SK-N-SH (cell line): Measurements from ENCODE around the gene DDRGK1. TPM values are rescaled to one million over a fixed set of nuclear protein-coding genes. Genes with fewer than 3 reads are reported as not detected.

Experiments
- CTCF ChIA-PET: fragments of 300-600, 350-600 bp; formaldehyde crosslinking; extraction: SDS; loops from one replicate; lab custom pipeline; 2021; lab: Yijun Ruan, JAX
- POLR2A ChIA-PET: fragments of 350-600 bp; sonication (Branson Sonifier 250); formaldehyde crosslinking; extraction: SDS; loops from one replicate; lab custom pipeline; 2020; ENCODE audit warnings: antibody characterized with exemption, inconsistent platforms; lab: Yijun Ruan, JAX
- DNase-seq: peaks from one replicate; pipeline ENCODE4 v3.0.0; 2012
- H2AFZ ChIP-seq: fragments of 200-600 bp; sonication (generic); 2 replicates; pipeline ENCODE4 v1.8.1; 2016; ENCODE audit warnings: antibody characterized with exemption, mild to moderate bottlenecking, low read depth
- H3F3A ChIP-seq: fragments of 200-600 bp; sonication (generic); replicated peaks from 2 replicates; pipeline ENCODE3; 2016; ENCODE audit warnings: antibody characterized with exemption, mild to moderate bottlenecking; ENCODE audit not compliant: insufficient read depth
- H3K27ac ChIP-seq, 2 experiments: fragments of 200-500 bp in 1 of 2; fragments of 200-600 bp in 1 of 2; sonication (Bioruptor generic) in 1 of 2; sonication (generic), shearing (Covaris generic) in 1 of 2; 2 replicates each; pipeline versions ENCODE4 v1.5.1 to v1.6.1; 2014 to 2016; ENCODE audit warnings: low read depth in 2 of 2, inconsistent platforms in 1 of 2, low read length in 1 of 2, mild to moderate bottlenecking in 1 of 2, mixed read lengths in 1 of 2
- H3K27me3 ChIP-seq: fragments of 200-600 bp; sonication (generic), shearing (Covaris generic); 2 replicates; pipeline ENCODE4 v1.6.1; 2016; ENCODE audit warnings: mixed run types; ENCODE audit not compliant: insufficient read depth
- H3K36me3 ChIP-seq, 2 experiments: fragments of 200-500 bp in 1 of 2; fragments of 200-600 bp in 1 of 2; sonication (Bioruptor generic) in 1 of 2; sonication (generic) in 1 of 2; replicated peaks in 1 of 2; 2 replicates each; pipeline versions ENCODE3 to v1.5.1; 2014 to 2016; ENCODE audit warnings: low read length in 1 of 2, mild to moderate bottlenecking in 1 of 2; ENCODE audit not compliant: insufficient read depth in 2 of 2, control insufficient read depth in 1 of 2
- H3K4me1 ChIP-seq, 2 experiments: fragments of 200-500 bp in 1 of 2; fragments of 200-600 bp in 1 of 2; sonication (Bioruptor generic) in 1 of 2; sonication (generic), shearing (Covaris generic) in 1 of 2; 2 replicates each; pipeline versions ENCODE4 v1.5.1 to v1.6.1; 2014 to 2016; ENCODE audit warnings: low read depth in 1 of 2, low read length in 1 of 2, mixed run types in 1 of 2; ENCODE audit not compliant: insufficient read depth in 2 of 2, control insufficient read depth in 1 of 2
- H3K4me2 ChIP-seq: fragments of 200-600 bp; sonication (generic), shearing (Covaris generic); 2 replicates; pipeline ENCODE4 v1.6.1; 2017; ENCODE audit warnings: mixed run types
- H3K4me3 ChIP-seq, 2 experiments: fragments of 200-500 bp in 1 of 2; fragments of 200-600 bp in 1 of 2; sonication (Bioruptor generic) in 1 of 2; sonication (generic), shearing (Covaris generic) in 1 of 2; 2 replicates each; pipeline versions ENCODE4 v1.5.1 to v1.8.1; 2014 to 2016; ENCODE audit warnings: low read depth in 2 of 2, inconsistent platforms in 1 of 2, low read length in 1 of 2, mild to moderate bottlenecking in 1 of 2, mixed read lengths in 1 of 2, moderate library complexity in 1 of 2
- H3K79me2 ChIP-seq: fragments of 200-600 bp; sonication (generic); 2 replicates; pipeline ENCODE4 v1.8.1; 2017; ENCODE audit warnings: mild to moderate bottlenecking; ENCODE audit not compliant: insufficient read depth
- H3K9ac ChIP-seq: fragments of 200-600 bp; sonication (generic); 2 replicates; pipeline ENCODE4 v1.6.1; 2017; ENCODE audit warnings: mixed run types
- H3K9me2 ChIP-seq: fragments of 200-600 bp; sonication (generic); 2 replicates; pipeline ENCODE4 v1.6.1; 2017; ENCODE audit warnings: mixed run types
- H3K9me3 ChIP-seq: fragments of 200-600 bp; sonication (generic); 2 replicates; pipeline ENCODE4 v1.6.1; 2017; ENCODE audit warnings: mixed run types, mild to moderate bottlenecking, moderate library complexity
- H4K20me1 ChIP-seq: fragments of 200-600 bp; sonication (generic); 2 replicates; pipeline ENCODE4 v1.6.1; 2017; ENCODE audit warnings: mild to moderate bottlenecking, mixed run types; ENCODE audit not compliant: insufficient read depth
- CTCF ChIP-seq: fragments of 200-600 bp; sonication (generic); IDR thresholded peaks from 2 replicates; pipeline ENCODE4 v1.6.1; 2017; ENCODE audit warnings: antibody characterized with exemption, mild to moderate bottlenecking, moderate library complexity
- ELF1 ChIP-seq: IDR thresholded peaks from 2 replicates; pipeline ENCODE4 v1.4.0; 2012
- EZH2phosphoT487 ChIP-seq: fragments of 200-600 bp; sonication (generic); IDR thresholded peaks from 2 replicates; pipeline ENCODE4 v1.6.1; 2017; ENCODE audit warnings: low read depth, mixed run types, mild to moderate bottlenecking, antibody characterized with exemption, moderate library complexity, borderline replicate concordance
- FOSL2 ChIP-seq: IDR thresholded peaks from 2 replicates; pipeline ENCODE4 v1.4.0; 2012; ENCODE audit warnings: low read depth, mild to moderate bottlenecking, moderate library complexity, borderline replicate concordance
- GABPA ChIP-seq: IDR thresholded peaks from 2 replicates; pipeline ENCODE4 v1.4.0; 2012; ENCODE audit warnings: low read depth, mild to moderate bottlenecking
- GATA2 ChIP-seq: sonication (generic); formaldehyde crosslinking; IDR thresholded peaks from 2 replicates; pipeline ENCODE4 v1.5.0; 2020; ENCODE audit warnings: mild to moderate bottlenecking, missing genetic modification reagents
- IRF3 ChIP-seq: fragments of 150-350 bp; IDR thresholded peaks from 2 replicates; pipeline ENCODE4 v1.6.1; 2016; ENCODE audit warnings: mild to moderate bottlenecking, low read depth, low read length
- JUND ChIP-seq: IDR thresholded peaks from 2 replicates; pipeline ENCODE4 v1.4.0; 2012
- NRF1 ChIP-seq: IDR thresholded peaks from 2 replicates; pipeline ENCODE4 v1.6.1; 2012; ENCODE audit warnings: low read depth, mild to moderate bottlenecking, low read length
- PBX3 ChIP-seq: IDR thresholded peaks from 2 replicates; pipeline ENCODE4; 2012
- RAD21 ChIP-seq: IDR thresholded peaks from 2 replicates; pipeline ENCODE4 v1.6.1; 2012; ENCODE audit warnings: mild to moderate bottlenecking, low read length
- RCOR1 ChIP-seq: fragments of 150-350 bp; IDR thresholded peaks from 2 replicates; pipeline ENCODE4 v1.6.1; 2017; ENCODE audit warnings: antibody characterized with exemption, low read length
- RFX5 ChIP-seq: IDR thresholded peaks from 2 replicates; pipeline ENCODE4 v1.6.1; 2012; ENCODE audit warnings: mild to moderate bottlenecking, improper control_type of control experiment, low read length
- RXRA ChIP-seq: IDR thresholded peaks from 2 replicates; pipeline ENCODE4 v1.4.0; 2012; ENCODE audit warnings: low read depth, mild to moderate bottlenecking, borderline replicate concordance
- TAF1 ChIP-seq: IDR thresholded peaks from 2 replicates; pipeline ENCODE4 v1.6.1; 2012; ENCODE audit warnings: low read depth, mild to moderate bottlenecking, low read length, moderate library complexity, borderline replicate concordance
- TEAD4 ChIP-seq: IDR thresholded peaks from 2 replicates; pipeline ENCODE4 v1.4.0; 2012; ENCODE audit warnings: mild to moderate bottlenecking, borderline replicate concordance; ENCODE audit not compliant: insufficient read depth
- USF1 ChIP-seq: IDR thresholded peaks from 2 replicates; pipeline ENCODE4 v1.4.0; 2012; ENCODE audit warnings: low read depth, borderline replicate concordance
- YY1 ChIP-seq: IDR thresholded peaks from 2 replicates; pipeline ENCODE4 v1.4.0; 2012; ENCODE audit warnings: low read depth, mild to moderate bottlenecking
- ZBTB33 ChIP-seq: IDR thresholded peaks from 2 replicates; pipeline ENCODE4 v1.4.0; 2012; ENCODE audit warnings: low read depth, borderline replicate concordance
- WGBS: methylation state at CpG from one replicate; pipeline ENCODE4 v1.1.6; 2017; ENCODE audit warnings: low lambda C conversion rate; 5-methylcytosine and 5-hydroxymethylcytosine counted together
- polyA plus RNA-seq, 3 experiments: library from polyadenylated mRNA; depleted of rRNA; stranded (reverse); fragments of >200 nt; gene quantifications; 2 replicates each; pipeline ENCODE4 v1.2.3, GENCODE V29; 2012

The DDRGK1 gene
- polyA plus RNA-seq, 1 of the 3 experiments (the other 2 are of a cell fraction): 70.6 TPM

- ChIA-PET POLR2A (no interaction called here), CTCF (interaction anchor here (0.9 kb wide), 1 partner anchor 9 kb away, joined by 3 read pairs; no protein-coding TSS in a partner anchor)
- peaks cover 7 to 9% of the 10 kb centered on the region in 2 experiments; a peak in 1 of 4 replicates for H3K4me1 ChIP-seq
- no peak overlapping the region for H3K9ac ChIP-seq
- no peaks in the 10 kb centered on the region for H3K27me3 ChIP-seq
- H3K27ac ChIP-seq: no peak overlapping the region
- H3K9me2 ChIP-seq: no peaks in the 10 kb centered on the region
- H3K79me2 ChIP-seq: peaks cover 49% of the 10 kb centered on the region
- no peak overlapping the region for H3K4me2 ChIP-seq
- no peak overlapping the region for H3K4me3 ChIP-seq
- TF ChIP-seq GABPA (no peak), USF1 (no peak), RCOR1 (no peak), TEAD4 (no peak), RFX5 (no peak), FOSL2 (no peak), IRF3 (no peak), RAD21 (no peak), ZBTB33 (no peak), CTCF (no peak), PBX3 (no peak), ELF1 (no peak), JUND (no peak), TAF1 (no peak), EZH2phosphoT487 (no peak), GATA2 (no peak), NRF1 (no peak), RXRA (no peak), YY1 (no peak)
- no peaks in the 10 kb centered on the region for H4K20me1 ChIP-seq
- H3F3A ChIP-seq: no peaks in the 10 kb centered on the region
- DNase-seq: no peak
- peaks cover 6 to 18% of the 10 kb centered on the region in 2 experiments for H3K36me3 ChIP-seq
- WGBS: 95% methylated on average over 7 of the region's 7 CpGs
- H3K9me3 ChIP-seq: no peaks in the 10 kb centered on the region
- no peak overlapping the region for H2AFZ ChIP-seq
These were observed 8.7 kb upstream of the DDRGK1 start for GRCh38 chr20:3213226-3213625.
